ENCODE data around the gene NDUFS8. TPM values are rescaled to one million over a fixed set of nuclear protein-coding genes. Genes with fewer than 3 reads are reported as not detected.

Gene NDUFS8
- polyA plus RNA-seq, 3 donors = 62.9 to 141 (median 114) TPM

- Histone ChIP-seq H2AFZ (ENCODE audit: insufficient read depth, low read depth, low read length, poor library complexity, severe bottlenecking) (no peak overlapping the region), H4K20me1 (ENCODE audit: insufficient read depth, low read length) (peaks cover 61% of the 10 kb centered on the region), H3K79me2 (ENCODE audit: insufficient read depth, low read length) (peaks cover 59% of the 10 kb centered on the region), H3K4me3 (replicated peaks in 1 of 3; ENCODE audit: low read depth in 2 of 3, low read length in 3 of 3) (peak overlapping the region in 1 of 3 experiments; percentile 89), H3K9ac (ENCODE audit: insufficient read depth, low read length, poor library complexity, severe bottlenecking) (peak overlapping the region; percentile 57), H3K9me3 (replicated peaks in 1 of 2; ENCODE audit: control insufficient read depth in 1 of 2, insufficient read depth in 1 of 2, low read length in 2 of 2) (no peaks in the 10 kb centered on the region), H3K27ac (ENCODE audit: low read depth in 1 of 2, low read length in 2 of 2) (peak overlapping the region in 1 of 2 donors; percentile 94), H3K27me3 (ENCODE audit: control insufficient read depth in 2 of 2, insufficient read depth in 2 of 2, low read length in 2 of 2) (no peaks in the 10 kb centered on the region), H3K4me1 (ENCODE audit: control insufficient read depth in 1 of 2, insufficient read depth in 2 of 2, low read length in 2 of 2) (peaks cover 65 to 71% of the 10 kb centered on the region in 2 donors), H3K4me2 (replicated peaks; ENCODE audit: extremely low read depth, low read length, poor library complexity, severe bottlenecking) (peak overlapping the region; percentile 94), H3K36me3 (replicated peaks in 1 of 2; ENCODE audit: control insufficient read depth in 1 of 2, insufficient read depth in 2 of 2, low read length in 2 of 2) (peaks cover 11 to 33% of the 10 kb centered on the region in 2 donors)
- Mint-ChIP-seq H3K4me3 (no peak overlapping the region), H3K36me3 (peaks cover 21 to 40% of the 10 kb centered on the region in 2 donors), H3K9me3 (no peaks in the 10 kb centered on the region), H3K4me1 (peaks cover 68% of the 10 kb centered on the region), H3K27me3 (ENCODE audit: low read depth in 3 of 3) (peaks cover 0 to 3% (median 1%) of the 10 kb centered on the region in 3 donors), H3K27ac (peak overlapping the region in 5 of 7 donors; percentile 15 to 97 (median 75))
- intact Hi-C loops (cut with micrococcal nuclease) = loop anchor here in 1 of 2 donors (5.0 kb wide), 2 partner anchors 109 to 194 kb away; partner anchors contain the start of gene CHKA
- WGBS (ENCODE audit: insufficient coverage) = 90% methylated on average over 8 of the region's 16 CpGs
- no peak for DNase-seq
- TF ChIP-seq CTCF (IDR thresholded peaks at IDR 0.05) = no peak
These were observed 17.5 kb upstream of the NDUFS8 start for GRCh38 chr11:68012843-68013610.

- H3K27me3 Mint-ChIP-seq (ENCODE audit: low read depth in 3 of 3) = peaks cover 0 to 3% (median 1%) of the 10 kb centered on the region in 3 donors
- intact Hi-C loops (cut with micrococcal nuclease) = loop anchor here in 1 of 2 donors (5.0 kb wide), 2 partner anchors 109 to 194 kb away; partner anchors contain the start of gene CHKA
- Histone ChIP-seq H3K4me1 (ENCODE audit: control insufficient read depth in 1 of 2, insufficient read depth in 2 of 2, low read length in 2 of 2) (peaks cover 59 to 64% of the 10 kb centered on the region in 2 donors), H2AFZ (ENCODE audit: insufficient read depth, low read depth, low read length, poor library complexity, severe bottlenecking) (no peak overlapping the region), H3K36me3 (replicated peaks in 1 of 2; ENCODE audit: control insufficient read depth in 1 of 2, insufficient read depth in 2 of 2, low read length in 2 of 2) (peaks cover 16 to 40% of the 10 kb centered on the region in 2 donors), H3K27me3 (ENCODE audit: control insufficient read depth in 2 of 2, insufficient read depth in 2 of 2, low read length in 2 of 2) (no peaks in the 10 kb centered on the region), H3K9ac (ENCODE audit: insufficient read depth, low read length, poor library complexity, severe bottlenecking) (peak overlapping the region; percentile 57), H3K4me3 (replicated peaks in 1 of 3; ENCODE audit: low read depth in 2 of 3, low read length in 3 of 3) (peak overlapping the region in 1 of 3 experiments; percentile 16), H3K9me3 (replicated peaks in 1 of 2; ENCODE audit: control insufficient read depth in 1 of 2, insufficient read depth in 1 of 2, low read length in 2 of 2) (no peaks in the 10 kb centered on the region), H3K27ac (ENCODE audit: low read depth in 1 of 2, low read length in 2 of 2) (peak overlapping the region; percentile 25 to 83), H3K79me2 (ENCODE audit: insufficient read depth, low read length) (peaks cover 55% of the 10 kb centered on the region), H4K20me1 (ENCODE audit: insufficient read depth, low read length) (peaks cover 65% of the 10 kb centered on the region), H3K4me2 (replicated peaks; ENCODE audit: extremely low read depth, low read length, poor library complexity, severe bottlenecking) (peak overlapping the region; percentile 42)
- TF ChIP-seq CTCF (IDR thresholded peaks at IDR 0.05) = no peak
- peaks cover 25 to 45% of the 10 kb centered on the region in 2 donors for H3K36me3 Mint-ChIP-seq
- 96% methylated on average over 13 of the region's 14 CpGs for WGBS (ENCODE audit: insufficient coverage)
- H3K9me3 Mint-ChIP-seq = no peaks in the 10 kb centered on the region
- peaks cover 63% of the 10 kb centered on the region for H3K4me1 Mint-ChIP-seq
- H3K27ac Mint-ChIP-seq = peak overlapping the region; percentile 76 to 97 (median 85)
- peak overlapping the region; percentile 18 to 73 for H3K4me3 Mint-ChIP-seq
- no peak for DNase-seq
These were observed 16.8 kb upstream of the NDUFS8 start for GRCh38 chr11:68013611-68014156.
